Stimulated activated CD4-positive, alpha-beta T cell treated with anti-CD3 and anti-CD28 coated beads, Interleukin-4, amount 100 ng/mL, for 24 hours (primary cell): ENCODE results near the gene AGPAT2.

Experiments used
- DNase-seq: peaks from one replicate; pipeline ENCODE4 v3.0.0-alpha.2; 2020

AGPAT2 gene

GRCh38 chr9:136659861-136660784 lies 27.1 kb downstream of the AGPAT2 start:
- DNase-seq: no peak

- DNase-seq: no peak
Observed at GRCh38 chr9:136658849-136659535, 28.3 kb downstream of the AGPAT2 start.

- DNase-seq: no peak
Observed at GRCh38 chr9:136657974-136658848, 29.0 kb downstream of the AGPAT2 start.

- no peak for DNase-seq
Observed at GRCh38 chr9:136656795-136657611, 30.3 kb downstream of the AGPAT2 start.

GRCh38 chr9:136656183-136656738 lies 31.0 kb downstream of the AGPAT2 start:
- DNase-seq: no peak

- no peak for DNase-seq
Observed at GRCh38 chr9:136655536-136656182, 31.6 kb downstream of the AGPAT2 start.

GRCh38 chr9:136654820-136655535 lies 32.3 kb downstream of the AGPAT2 start:
- DNase-seq: no peak

GRCh38 chr9:136653323-136654079 lies 33.8 kb downstream of the AGPAT2 start:
- no peak for DNase-seq

GRCh38 chr9:136651860-136652259 lies 35.4 kb downstream of the AGPAT2 start:
- no peak for DNase-seq

- no peak for DNase-seq
Observed at GRCh38 chr9:136650648-136651047, 36.6 kb downstream of the AGPAT2 start.

GRCh38 chr9:136650021-136650420 lies 37.2 kb downstream of the AGPAT2 start:
- no peak for DNase-seq

- DNase-seq: no peak
Observed at GRCh38 chr9:136648751-136649150, 38.5 kb downstream of the AGPAT2 start.

GRCh38 chr9:136646827-136647711 lies 40.2 kb downstream of the AGPAT2 start:
- no peak for DNase-seq

- DNase-seq: no peak
Observed at GRCh38 chr9:136645903-136646754, 41.1 kb downstream of the AGPAT2 start.

GRCh38 chr9:136645352-136645902 lies 41.8 kb downstream of the AGPAT2 start:
- DNase-seq: no peak

GRCh38 chr9:136644593-136645351 lies 42.5 kb downstream of the AGPAT2 start:
- peak; percentile 80 for DNase-seq

- DNase-seq: no peak
Observed at GRCh38 chr9:136644343-136644592, 43.0 kb downstream of the AGPAT2 start.
